GM19025 (cell line): ENCODE measurements around the gene RIMBP3B.
"Not testable (repeated sequence)": the region's sequence is repeated elsewhere in the genome, so short reads cannot be mapped to it uniquely, and the experiment has no call there.

ENCODE experiments used
- ATAC-seq: cut with Tn5 transposase; IDR thresholded peaks from one replicate; pipeline ENCODE4 v1.9.1; 2021; ENCODE audit warnings: mild to moderate bottlenecking, low read depth, moderate library complexity; ENCODE audit not compliant: unreplicated experiment

The RIMBP3B gene

GRCh38 chr22:21417227-21417746 is 33.7 kb downstream of the RIMBP3B start, which contains the start of gene HIC2:
Gene HIC2 (plus strand): TSS chr22:21417371. CDS start chr22:21442832, 25,461 bp downstream.
- ATAC-seq, result peak; percentile 72

- ATAC-seq, result peak; percentile 29
Observed at GRCh38 chr22:21417853-21418252, 34.3 kb downstream of the RIMBP3B start.

GRCh38 chr22:21418974-21419638 is 35.6 kb downstream of the RIMBP3B start:
- ATAC-seq, result not testable (repeated sequence)

- not testable (repeated sequence) for ATAC-seq
Observed at GRCh38 chr22:21420180-21420763, 36.7 kb downstream of the RIMBP3B start.

- ATAC-seq, result not testable (repeated sequence)
Observed at GRCh38 chr22:21424084-21424709, 40.6 kb downstream of the RIMBP3B start.

- not testable (repeated sequence) for ATAC-seq
Observed at GRCh38 chr22:21434378-21435233, 51.1 kb downstream of the RIMBP3B start.

GRCh38 chr22:21435998-21436810 is 52.7 kb downstream of the RIMBP3B start:
- ATAC-seq, result not testable (repeated sequence)

GRCh38 chr22:21438013-21438412 is 54.5 kb downstream of the RIMBP3B start:
- ATAC-seq, result not testable (repeated sequence)
